ENCODE results near the gene FNBP1. TPM values are rescaled to one million over a fixed set of nuclear protein-coding genes. Genes with fewer than 3 reads are reported as not detected.

FNBP1 gene
- total and polyA plus RNA-seq, 2 of the 8 experiments (the other 6 are each of a cell fraction or from before 2014, with no cell fraction given), result 7.2 to 40.9 TPM

DNA sequence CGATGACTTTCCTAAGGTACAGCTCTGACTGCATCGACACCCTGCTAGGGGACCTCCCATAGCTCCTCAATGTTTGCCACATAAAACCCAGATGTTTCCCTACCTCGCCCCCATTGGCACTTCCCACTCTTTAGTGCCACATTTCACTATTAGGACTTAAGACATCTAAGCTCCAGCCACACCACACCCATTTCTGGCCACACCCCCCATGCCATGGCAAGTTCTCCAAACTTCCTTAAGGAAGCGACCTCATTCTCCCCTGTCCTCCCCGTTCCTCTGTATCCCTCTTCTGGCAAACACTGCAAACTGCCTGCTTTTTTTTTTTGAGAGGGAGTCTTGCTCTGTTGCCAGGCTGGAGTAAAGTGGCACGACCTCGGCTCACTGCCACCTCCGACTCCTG is 144.8 kb downstream of the FNBP1 start:
- Histone ChIP-seq H3K79me1 (ENCODE audit: low read depth, low read length) (no peaks in the 10 kb centered on the region), H3K9ac (replicated peaks in 1 of 4; ENCODE audit: extremely low read depth in 1 of 4, low read depth in 3 of 4, low read length in 3 of 4) (no peak overlapping the region), H2BK20ac (ENCODE audit: low read length) (no peak overlapping the region), H3K27me3 (replicated peaks in 1 of 4; ENCODE audit: control insufficient read depth in 3 of 4, extremely low read depth in 1 of 4, insufficient read depth in 3 of 4, low read length in 3 of 4) (no peaks in the 10 kb centered on the region), H3K4me2 (ENCODE audit: insufficient read depth in 1 of 2, low read depth in 2 of 2, low read length in 2 of 2) (no peak overlapping the region), H3K23ac (ENCODE audit: insufficient read length) (no peak overlapping the region), H3K9me3 (ENCODE audit: insufficient read depth in 2 of 2, low read depth in 1 of 2, low read length in 1 of 2) (no peaks in the 10 kb centered on the region), H2BK120ac (replicated peaks; ENCODE audit: low read depth, low read length) (no peak overlapping the region), H3K56ac (replicated peaks; ENCODE audit: insufficient read length, low read depth, low read length) (no peak overlapping the region), H3K23me2 (ENCODE audit: low read depth, low read length) (no peaks in the 10 kb centered on the region), H2BK5ac (ENCODE audit: low read depth, low read length) (no peak overlapping the region), H2AFZ (ENCODE audit: low read length) (no peak overlapping the region), H2BK12ac (ENCODE audit: low read depth, low read length) (no peak overlapping the region), H2AK5ac (ENCODE audit: low read depth, low read length) (no peak overlapping the region), H4K20me1 (replicated peaks in 1 of 2; ENCODE audit: control insufficient read depth in 1 of 2, insufficient read depth in 2 of 2, low read length in 2 of 2) (no peaks in the 10 kb centered on the region), H3K36me3 (ENCODE audit: control insufficient read depth in 2 of 4, insufficient read depth in 4 of 4, low read length in 3 of 4) (peaks cover 0 to 16% (median 2%) of the 10 kb centered on the region in 4 experiments; a peak in 6 of 8 replicates), H4K91ac (replicated peaks; ENCODE audit: insufficient read length, low read length) (no peak overlapping the region), H3K27ac (ENCODE audit: low read depth, low read length) (no peak overlapping the region), H4K8ac (ENCODE audit: extremely low read depth, insufficient read depth, low read length) (no peak overlapping the region), H3K4me3 (ENCODE audit: extremely low read depth in 1 of 4, insufficient read depth in 2 of 4, low read depth in 3 of 4, low read length in 4 of 4) (no peak overlapping the region), H3K14ac (ENCODE audit: insufficient read length) (no peak overlapping the region), H3K4me1 (replicated peaks in 1 of 4; ENCODE audit: control insufficient read depth in 3 of 4, insufficient read depth in 4 of 4, low read length in 3 of 4) (no peaks in the 10 kb centered on the region), H4K5ac (ENCODE audit: insufficient read length, low read depth, low read length) (no peak overlapping the region), H3K79me2 (ENCODE audit: control insufficient read depth in 1 of 2, insufficient read depth in 2 of 2, low read length in 2 of 2) (no peaks in the 10 kb centered on the region), H3K18ac (ENCODE audit: extremely low read depth, low read length) (no peak overlapping the region), H3K4ac (replicated peaks; ENCODE audit: insufficient read length, low read depth, low read length) (no peak overlapping the region), H2BK15ac (ENCODE audit: low read length) (no peak overlapping the region)
- CTCF ChIA-PET (ENCODE audit: partially characterized antibody), result interaction anchor here (0.6 to 2.5 kb wide), 7 partner anchors 12 to 71 kb away, joined by 3 to 6 read pairs (median 3); no protein-coding TSS in a partner anchor
- POLR2A ChIA-PET (ENCODE audit: partially characterized antibody), result interaction anchor here (1.0 kb wide), 1 partner anchor 13 kb away, joined by 3 read pairs; no protein-coding TSS in a partner anchor
- no peak for FAIRE-seq
- no peak for DNase-seq (ENCODE audit: low read depth in 1 of 2, low spot score in 2 of 2)
- 85% methylated on average over 8 of the region's 8 CpGs; no CpG with 5 or more reads in 1 of the 2 experiments for WGBS, 2 experiments (ENCODE audit: extremely low coverage in 1 of 2, insufficient coverage in 1 of 2, insufficient read length in 1 of 2, insufficient replicate concordance in 2 of 2, low coverage in 1 of 2, low lambda C conversion rate in 2 of 2, missing lambda C conversion rate in 1 of 2)
- TF ChIP-seq SAP30 (IDR thresholded peaks at IDR 0.05; ENCODE audit: insufficient read depth, insufficient replicate concordance, low read length) (no peak), JUND (IDR thresholded peaks at IDR 0.05; ENCODE audit: low read length) (no peak), EGR1 (IDR thresholded peaks at IDR 0.05; ENCODE audit: borderline replicate concordance, low read depth, low read length) (no peak), CREB1 (IDR thresholded peaks at IDR 0.05) (no peak), RAD21 (IDR thresholded peaks at IDR 0.05 in 1 of 2, conservative IDR thresholded peaks at IDR 0.05 in 1 of 2; ENCODE audit: low read depth in 2 of 2, low read length in 2 of 2) (peak in 1 of 2 experiments; percentile 34; a peak in 2 of 4 replicates), BCL11A (IDR thresholded peaks at IDR 0.05; ENCODE audit: low read depth in 2 of 2, low read length in 2 of 2) (no peak)
- TF ChIP-seq, protein P1, sequence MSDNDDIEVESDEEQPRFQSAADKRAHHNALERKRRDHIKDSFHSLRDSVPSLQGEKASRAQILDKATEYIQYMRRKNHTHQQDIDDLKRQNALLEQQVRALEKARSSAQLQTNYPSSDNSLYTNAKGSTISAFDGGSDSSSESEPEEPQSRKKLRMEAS (IDR thresholded peaks at IDR 0.05), result no peak
- TF ChIP-seq, protein P2, sequence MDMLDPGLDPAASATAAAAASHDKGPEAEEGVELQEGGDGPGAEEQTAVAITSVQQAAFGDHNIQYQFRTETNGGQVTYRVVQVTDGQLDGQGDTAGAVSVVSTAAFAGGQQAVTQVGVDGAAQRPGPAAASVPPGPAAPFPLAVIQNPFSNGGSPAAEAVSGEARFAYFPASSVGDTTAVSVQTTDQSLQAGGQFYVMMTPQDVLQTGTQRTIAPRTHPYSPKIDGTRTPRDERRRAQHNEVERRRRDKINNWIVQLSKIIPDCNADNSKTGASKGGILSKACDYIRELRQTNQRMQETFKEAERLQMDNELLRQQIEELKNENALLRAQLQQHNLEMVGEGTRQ (IDR thresholded peaks at IDR 0.05; ENCODE audit: low read length), result no peak
- TF ChIP-seq, protein P3, sequence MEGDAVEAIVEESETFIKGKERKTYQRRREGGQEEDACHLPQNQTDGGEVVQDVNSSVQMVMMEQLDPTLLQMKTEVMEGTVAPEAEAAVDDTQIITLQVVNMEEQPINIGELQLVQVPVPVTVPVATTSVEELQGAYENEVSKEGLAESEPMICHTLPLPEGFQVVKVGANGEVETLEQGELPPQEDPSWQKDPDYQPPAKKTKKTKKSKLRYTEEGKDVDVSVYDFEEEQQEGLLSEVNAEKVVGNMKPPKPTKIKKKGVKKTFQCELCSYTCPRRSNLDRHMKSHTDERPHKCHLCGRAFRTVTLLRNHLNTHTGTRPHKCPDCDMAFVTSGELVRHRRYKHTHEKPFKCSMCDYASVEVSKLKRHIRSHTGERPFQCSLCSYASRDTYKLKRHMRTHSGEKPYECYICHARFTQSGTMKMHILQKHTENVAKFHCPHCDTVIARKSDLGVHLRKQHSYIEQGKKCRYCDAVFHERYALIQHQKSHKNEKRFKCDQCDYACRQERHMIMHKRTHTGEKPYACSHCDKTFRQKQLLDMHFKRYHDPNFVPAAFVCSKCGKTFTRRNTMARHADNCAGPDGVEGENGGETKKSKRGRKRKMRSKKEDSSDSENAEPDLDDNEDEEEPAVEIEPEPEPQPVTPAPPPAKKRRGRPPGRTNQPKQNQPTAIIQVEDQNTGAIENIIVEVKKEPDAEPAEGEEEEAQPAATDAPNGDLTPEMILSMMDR (IDR thresholded peaks at IDR 0.05; ENCODE audit: control extremely low read depth in 1 of 3, insufficient read depth in 1 of 3, low read depth in 1 of 3, low read length in 3 of 3), result peak in 1 of 3 experiments; percentile 23; a peak in 1 of 4 replicates
